H9 (cell line): ENCODE measurements around the gene PTK6. TPM values are rescaled to one million over a fixed set of nuclear protein-coding genes. Genes with fewer than 3 reads are reported as not detected.
A peak's percentile ranks its signal among the peaks of the same experiment; 100 is the strongest.

Experiments used
- DNase-seq: peaks from one replicate; pipeline ENCODE4 v3.0.0-alpha.2; 2017
- H2AFZ ChIP-seq: one replicate; pipeline ENCODE4 v1.6.1; 2013; ENCODE audit warnings: mild to moderate bottlenecking, low read length, control low read depth, moderate library complexity
- H2AK5ac ChIP-seq: 2 replicates; pipeline ENCODE4 v1.6.1; 2013; ENCODE audit warnings: low read length, control low read depth, mixed read lengths; ENCODE audit not compliant: insufficient read length
- H2BK120ac ChIP-seq: one replicate; pipeline ENCODE4 v1.6.1; 2013; ENCODE audit warnings: low read depth, mild to moderate bottlenecking, low read length, control low read depth, inconsistent platforms; ENCODE audit not compliant: poor library complexity, severe bottlenecking
- H2BK12ac ChIP-seq: 2 replicates; pipeline ENCODE4 v1.6.1; 2013; ENCODE audit warnings: low read length, control low read depth, mixed read lengths, low read depth; ENCODE audit not compliant: insufficient read length
- H2BK15ac ChIP-seq: 2 replicates; pipeline ENCODE4 v1.6.1; 2013; ENCODE audit warnings: low read depth, low read length, control low read depth
- H2BK20ac ChIP-seq: one replicate; pipeline ENCODE4 v1.6.1; 2013; ENCODE audit warnings: low read depth, mild to moderate bottlenecking, low read length, control low read depth, inconsistent platforms; ENCODE audit not compliant: poor library complexity, severe bottlenecking
- H2BK5ac ChIP-seq: 2 replicates; pipeline ENCODE4 v1.6.1; 2013; ENCODE audit warnings: low read length, control low read depth, mixed read lengths; ENCODE audit not compliant: insufficient read length
- H3K14ac ChIP-seq: 2 replicates; pipeline ENCODE4 v1.6.1; 2013; ENCODE audit warnings: low read length, control low read depth; ENCODE audit not compliant: insufficient read depth
- H3K18ac ChIP-seq: 2 replicates; pipeline ENCODE4 v1.6.1; 2013; ENCODE audit warnings: low read depth, mild to moderate bottlenecking, mixed read lengths, low read length, control low read depth; ENCODE audit not compliant: insufficient read length
- H3K23ac ChIP-seq: 2 replicates; pipeline ENCODE4 v1.6.1; 2013; ENCODE audit warnings: low read length, control low read depth, mixed read lengths, low read depth; ENCODE audit not compliant: insufficient read length
- H3K23me2 ChIP-seq: 2 replicates; pipeline ENCODE4 v1.6.1; 2013; ENCODE audit warnings: low read depth, mild to moderate bottlenecking, mixed read lengths, low read length, control low read depth; ENCODE audit not compliant: insufficient read length, poor library complexity, severe bottlenecking
- H3K27ac ChIP-seq: 2 replicates; pipeline ENCODE4 v1.5.1; 2013; ENCODE audit warnings: low read length, control low read depth, mixed read lengths, low read depth; ENCODE audit not compliant: insufficient read length
- H3K27me3 ChIP-seq: 2 replicates; pipeline ENCODE4 v1.6.1; 2013; ENCODE audit warnings: low read length, control low read depth, inconsistent platforms; ENCODE audit not compliant: insufficient read depth
- H3K4ac ChIP-seq: 2 replicates; pipeline ENCODE4 v1.6.1; 2013; ENCODE audit warnings: low read depth, mild to moderate bottlenecking, control low read depth, inconsistent platforms, low read length, moderate library complexity
- H3K4me1 ChIP-seq: 2 replicates; pipeline ENCODE4 v1.6.1; 2013; ENCODE audit warnings: low read length, control low read depth, inconsistent platforms; ENCODE audit not compliant: insufficient read depth
- H3K4me2 ChIP-seq: 2 replicates; pipeline ENCODE4 v1.6.1; 2013; ENCODE audit warnings: low read length, control low read depth, mixed read lengths; ENCODE audit not compliant: insufficient read length, insufficient read depth
- H3K56ac ChIP-seq: 2 replicates; pipeline ENCODE4 v1.6.1; 2013; ENCODE audit warnings: low read depth, mild to moderate bottlenecking, mixed read lengths, low read length, control low read depth; ENCODE audit not compliant: insufficient read length
- H3K79me1 ChIP-seq: 2 replicates; pipeline ENCODE4 v1.6.1; 2013; ENCODE audit warnings: low read depth, mild to moderate bottlenecking, moderate library complexity, low read length, control low read depth, inconsistent platforms; ENCODE audit not compliant: insufficient read depth, poor library complexity, severe bottlenecking
- H3K79me2 ChIP-seq: 2 replicates; pipeline ENCODE4 v1.6.1; 2013; ENCODE audit warnings: low read length, control low read depth, inconsistent platforms; ENCODE audit not compliant: insufficient read depth
- H3K9ac ChIP-seq: 2 replicates; pipeline ENCODE4 v1.6.1; 2013; ENCODE audit warnings: low read length, control low read depth, mixed read lengths; ENCODE audit not compliant: insufficient read length; ENCODE audit errors: extremely low read depth
- H3K9me3 ChIP-seq: one replicate; pipeline ENCODE4 v1.6.1; 2013; ENCODE audit warnings: low read depth, low read length, inconsistent platforms; ENCODE audit not compliant: control insufficient read depth
- H3T11ph ChIP-seq: one replicate; pipeline ENCODE4 v1.6.1; 2013; ENCODE audit warnings: mild to moderate bottlenecking, low read length, control low read depth, inconsistent platforms
- H4K20me1 ChIP-seq: one replicate; pipeline ENCODE4 v1.6.1; 2013; ENCODE audit not compliant: control insufficient read depth, insufficient read length, insufficient read depth
- H4K5ac ChIP-seq: 2 replicates; pipeline ENCODE4 v1.6.1; 2013; ENCODE audit warnings: low read depth, mild to moderate bottlenecking, mixed read lengths, low read length, control low read depth; ENCODE audit not compliant: insufficient read length
- H4K8ac ChIP-seq: replicated peaks from 2 replicates; pipeline ENCODE4 v1.6.1; 2013; ENCODE audit warnings: low read length, control low read depth, mixed read lengths, low read depth; ENCODE audit not compliant: insufficient read length
- H4K91ac ChIP-seq: 2 replicates; pipeline ENCODE4 v1.6.1; 2013; ENCODE audit warnings: low read depth, mild to moderate bottlenecking, moderate library complexity, mixed read lengths, low read length, control low read depth; ENCODE audit not compliant: insufficient read length
- H3K27ac Mint-ChIP-seq, 3 experiments: 2 replicates in 2 of 3; 3 replicates in 1 of 3; pipeline ENCODE4 v1.8.0; 2020 to 2021; ENCODE audit warnings: mixed read lengths in 3 of 3, mild to moderate bottlenecking in 1 of 3, moderate library complexity in 1 of 3
- H3K27me3 Mint-ChIP-seq: 2 replicates; pipeline ENCODE4 v1.8.0; 2021; ENCODE audit warnings: low read depth, mild to moderate bottlenecking, moderate library complexity, mixed read lengths
- H3K36me3 Mint-ChIP-seq, 3 experiments: 2 replicates in 2 of 3; 3 replicates in 1 of 3; pipeline ENCODE4 v1.8.0; 2020 to 2021; ENCODE audit warnings: low read depth in 3 of 3, mixed read lengths in 3 of 3; ENCODE audit not compliant: insufficient read depth in 1 of 3
- H3K4me1 Mint-ChIP-seq, 2 experiments: 2 replicates each; pipeline ENCODE4 v1.8.0; 2020; ENCODE audit warnings: mixed read lengths in 2 of 2
- H3K4me3 Mint-ChIP-seq, 2 experiments: 2 replicates in 1 of 2; 3 replicates in 1 of 2; pipeline ENCODE4 v1.8.0; 2020 to 2021; ENCODE audit warnings: mild to moderate bottlenecking in 2 of 2, mixed read lengths in 2 of 2, moderate library complexity in 1 of 2
- H3K9me3 Mint-ChIP-seq, 2 experiments: 2 replicates in 1 of 2; 3 replicates in 1 of 2; pipeline ENCODE4 v1.8.0; 2020; ENCODE audit warnings: mild to moderate bottlenecking in 2 of 2, mixed read lengths in 2 of 2, moderate library complexity in 1 of 2
- CTCF ChIP-seq: fragments of 200-600 bp; sonication (generic); conservative IDR thresholded peaks from 3 replicates; pipeline ENCODE4 v1.8.0; 2021; ENCODE audit warnings: antibody characterized with exemption, mild to moderate bottlenecking
- WGBS: extraction: QIAGEN DNeasy Blood & Tissue Kit; methylation state at CpG from one replicate; pipeline ENCODE4 v1.1.7; 2013; ENCODE audit warnings: missing lambda C conversion rate, low lambda C conversion rate, mixed read lengths; ENCODE audit not compliant: insufficient read length; ENCODE audit errors: extremely low coverage; 5-methylcytosine and 5-hydroxymethylcytosine counted together
- total RNA-seq: library from RNA; stranded (reverse); gene quantifications from 2 replicates; pipeline ENCODE4 v1.2.1, GENCODE V29; 2021

The PTK6 gene
- total RNA-seq, 1 experiment from 2014 or later, result 0.46 TPM

GRCh38 chr20:63521602-63522001 lies 15.6 kb downstream of the PTK6 start:
- Mint-ChIP-seq H3K9me3 (peaks cover 7 to 13% of the 10 kb centered on the region in 2 experiments; a peak in 4 of 5 replicates), H3K4me3 (peak overlapping the region; percentile 84 to 91), H3K27me3 (peaks cover 6% of the 10 kb centered on the region), H3K36me3 (peaks cover 20 to 45% (median 22%) of the 10 kb centered on the region in 3 experiments; a peak in 6 of 7 replicates), H3K27ac (peak overlapping the region in 2 of 3 experiments; percentile 48 to 91; a peak in 3 of 7 replicates), H3K4me1 (peaks cover 2 to 25% of the 10 kb centered on the region in 2 experiments; a peak in 3 of 4 replicates)
- no peaks in the 10 kb centered on the region for H3K9me3 ChIP-seq
- H3K4ac ChIP-seq, result no peak overlapping the region; the same call in 1 of the 2 replicates
- H2BK120ac ChIP-seq, result no peak overlapping the region
- no peaks in the 10 kb centered on the region; the same call in 1 of the 2 replicates for H3K79me2 ChIP-seq
- TF ChIP-seq CTCF, result no peak
- no peak overlapping the region for H3K23ac ChIP-seq
- no peak overlapping the region for H3K27ac ChIP-seq
- H3K27me3 ChIP-seq, result no peaks in the 10 kb centered on the region
- peak overlapping the region; percentile 11 for H4K91ac ChIP-seq
- H3K9ac ChIP-seq, result peak overlapping the region; percentile 80
- no peak overlapping the region for H3K56ac ChIP-seq
- no peaks in the 10 kb centered on the region for H4K20me1 ChIP-seq
- H2BK12ac ChIP-seq, result no peak overlapping the region
- H3K4me1 ChIP-seq, result no peaks in the 10 kb centered on the region; the same call in 1 of the 2 replicates
- H2AFZ ChIP-seq, result no peak overlapping the region
- no peak overlapping the region for H2BK20ac ChIP-seq
- H3K4me2 ChIP-seq, result peak overlapping the region; percentile 68
- no peak overlapping the region for H4K8ac ChIP-seq
- H3T11ph ChIP-seq, result no peak overlapping the region
- peaks cover 4% of the 10 kb centered on the region for H3K79me1 ChIP-seq
- no peak overlapping the region for H2BK5ac ChIP-seq
- WGBS, result no CpG with 5 or more reads among the region's 23 CpGs
- H2AK5ac ChIP-seq, result no peak overlapping the region
- no peak overlapping the region for H4K5ac ChIP-seq
- H2BK15ac ChIP-seq, result no peak overlapping the region
- peak; percentile 51 for DNase-seq
- H3K23me2 ChIP-seq, result peaks cover 10% of the 10 kb centered on the region
- H3K18ac ChIP-seq, result peak overlapping the region; percentile 15
- H3K14ac ChIP-seq, result peak overlapping the region; percentile 89
